Spleen (tissue), 7 donors: ENCODE results near the gene NCAPD3.

Source experiments
- CTCF ChIP-seq, 11 experiments: fragments of 200-600 bp in 7 of 11; fragments of 450-650 bp in 4 of 11; sonication (generic) in 4 of 11; IDR thresholded peaks in 8 of 11; conservative IDR thresholded peaks in 3 of 11; 1 replicate in 7 of 11; 2 replicates in 4 of 11; pipeline versions ENCODE4 v1.4.0 to v1.8.0; 2016 to 2021; ENCODE audit warnings: antibody characterized with exemption in 11 of 11, inconsistent platforms in 4 of 11, mild to moderate bottlenecking in 1 of 11
- POLR2AphosphoS5 ChIP-seq, 3 donors: sonication (generic); formaldehyde crosslinking; IDR thresholded peaks; one replicate each; pipeline ENCODE4 v1.5.1; 2017; ENCODE audit warnings: antibody characterized with exemption in 3 of 3
- donor health status: DM: no; HTN: no; CAD: no; lungs with moderate emphysema.
- donor health status: DM: no; HTN: no; CAD: no.
- donor health status: DM: no; HTN: no; CAD: no.

GRCh38 chr11:134120143-134120850 is 103.5 kb downstream of the NCAPD3 start:
- TF ChIP-seq CTCF (IDR thresholded peaks at IDR 0.05 in 8 of 11, conservative IDR thresholded peaks at IDR 0.05 in 3 of 11) = no peak
- TF ChIP-seq POLR2AphosphoS5 (IDR thresholded peaks at IDR 0.05) = no peak
